Peyer's patch (tissue), 4 donors: ENCODE measurements around the gene CST6.

Experiments used
- POLR2A ChIP-seq, 2 donors: fragments of 450-650 bp; IDR thresholded peaks; one replicate each; pipeline ENCODE4 v1.5.1; 2017; ENCODE audit warnings: antibody characterized with exemption in 2 of 2, mild to moderate bottlenecking in 2 of 2, moderate library complexity in 2 of 2
- TF ChIP-seq, protein P1 (sequence below), 6 experiments: fragments of 450-650 bp in 4 of 6; fragments of 200-600 bp in 2 of 6; sonication (generic) in 1 of 6; IDR thresholded peaks; one replicate each; pipeline ENCODE4 v1.5.1; 2017 to 2019; ENCODE audit warnings: antibody characterized with exemption in 6 of 6, mild to moderate bottlenecking in 3 of 6, moderate library complexity in 1 of 6

DNA sequence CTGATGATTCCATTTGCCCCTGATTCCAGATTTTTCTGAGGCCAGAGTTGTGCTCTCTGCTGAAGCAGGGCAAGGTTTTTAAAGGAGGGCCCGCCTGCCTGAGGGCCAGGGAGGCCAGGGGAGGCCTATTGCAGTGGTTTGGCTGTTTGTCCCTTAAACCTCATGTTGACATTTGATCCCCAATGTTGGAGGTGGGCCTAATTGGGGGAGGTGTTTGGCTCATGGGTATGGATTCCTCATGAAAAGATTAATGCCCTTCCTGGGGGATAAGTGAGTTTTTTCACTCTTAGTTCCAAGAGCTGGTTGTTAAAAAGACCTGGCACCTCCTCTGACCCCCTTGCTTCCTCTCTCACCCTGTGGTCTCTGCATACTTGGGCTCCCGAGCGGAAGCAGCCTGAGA lies 28.0 kb downstream of the CST6 start:
- TF ChIP-seq, protein P1, sequence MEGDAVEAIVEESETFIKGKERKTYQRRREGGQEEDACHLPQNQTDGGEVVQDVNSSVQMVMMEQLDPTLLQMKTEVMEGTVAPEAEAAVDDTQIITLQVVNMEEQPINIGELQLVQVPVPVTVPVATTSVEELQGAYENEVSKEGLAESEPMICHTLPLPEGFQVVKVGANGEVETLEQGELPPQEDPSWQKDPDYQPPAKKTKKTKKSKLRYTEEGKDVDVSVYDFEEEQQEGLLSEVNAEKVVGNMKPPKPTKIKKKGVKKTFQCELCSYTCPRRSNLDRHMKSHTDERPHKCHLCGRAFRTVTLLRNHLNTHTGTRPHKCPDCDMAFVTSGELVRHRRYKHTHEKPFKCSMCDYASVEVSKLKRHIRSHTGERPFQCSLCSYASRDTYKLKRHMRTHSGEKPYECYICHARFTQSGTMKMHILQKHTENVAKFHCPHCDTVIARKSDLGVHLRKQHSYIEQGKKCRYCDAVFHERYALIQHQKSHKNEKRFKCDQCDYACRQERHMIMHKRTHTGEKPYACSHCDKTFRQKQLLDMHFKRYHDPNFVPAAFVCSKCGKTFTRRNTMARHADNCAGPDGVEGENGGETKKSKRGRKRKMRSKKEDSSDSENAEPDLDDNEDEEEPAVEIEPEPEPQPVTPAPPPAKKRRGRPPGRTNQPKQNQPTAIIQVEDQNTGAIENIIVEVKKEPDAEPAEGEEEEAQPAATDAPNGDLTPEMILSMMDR (IDR thresholded peaks at IDR 0.05), result no peak
- TF ChIP-seq POLR2A (IDR thresholded peaks at IDR 0.05), result no peak
